Hematopoietic multipotent progenitor cell treated with erythropoietin and hydrocortisone succinate and interleukin-3 and kit ligand, for 17 days (in vitro differentiated cells): ENCODE data around the gene MYO10.

Experiments
- DNase-seq: peaks from one replicate; pipeline ENCODE4 v3.0.0-alpha.2; 2015; ENCODE audit warnings: low spot score

The MYO10 gene

DNA sequence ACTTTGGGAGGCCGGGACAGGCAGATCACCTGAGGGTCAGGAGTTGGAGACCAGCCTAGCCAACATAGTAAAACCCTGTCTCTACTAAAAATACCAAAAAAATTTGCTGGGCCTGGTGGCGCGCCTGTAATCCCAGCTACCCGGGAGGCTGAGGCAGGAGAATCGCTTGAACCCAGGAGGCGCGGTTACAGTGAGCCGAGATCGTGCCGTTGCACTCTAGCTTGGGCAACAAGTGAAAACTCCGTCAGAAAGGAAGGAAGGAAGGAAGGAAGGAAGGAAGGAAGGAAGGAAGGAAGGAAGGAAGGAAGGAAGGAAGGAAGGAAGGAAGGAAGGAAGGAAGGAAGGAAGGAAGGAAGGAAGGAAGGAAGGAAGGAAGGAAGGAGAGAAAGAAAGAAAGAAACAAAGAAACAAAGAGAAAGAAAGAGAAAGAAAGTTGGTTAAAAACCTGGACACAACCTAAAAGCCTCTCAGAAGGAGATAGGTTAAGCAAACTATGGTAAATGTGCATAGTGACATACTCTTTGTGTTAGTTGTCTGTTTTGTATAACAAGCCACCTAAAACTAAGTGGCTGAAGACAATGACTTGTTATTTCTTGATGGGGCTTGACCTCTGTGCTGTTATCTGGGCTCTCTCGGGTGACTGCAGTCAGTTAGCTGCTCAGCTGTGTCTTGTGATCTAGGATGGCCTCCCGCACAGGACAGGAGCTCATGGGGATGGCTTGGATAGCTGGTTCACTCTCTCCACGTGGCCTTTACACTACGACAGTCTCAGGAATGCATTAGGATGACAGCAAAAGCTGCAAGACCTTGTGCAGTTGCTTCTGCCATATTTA is 8.0 kb upstream of the MYO10 start:
- DNase-seq, result no peak

DNA sequence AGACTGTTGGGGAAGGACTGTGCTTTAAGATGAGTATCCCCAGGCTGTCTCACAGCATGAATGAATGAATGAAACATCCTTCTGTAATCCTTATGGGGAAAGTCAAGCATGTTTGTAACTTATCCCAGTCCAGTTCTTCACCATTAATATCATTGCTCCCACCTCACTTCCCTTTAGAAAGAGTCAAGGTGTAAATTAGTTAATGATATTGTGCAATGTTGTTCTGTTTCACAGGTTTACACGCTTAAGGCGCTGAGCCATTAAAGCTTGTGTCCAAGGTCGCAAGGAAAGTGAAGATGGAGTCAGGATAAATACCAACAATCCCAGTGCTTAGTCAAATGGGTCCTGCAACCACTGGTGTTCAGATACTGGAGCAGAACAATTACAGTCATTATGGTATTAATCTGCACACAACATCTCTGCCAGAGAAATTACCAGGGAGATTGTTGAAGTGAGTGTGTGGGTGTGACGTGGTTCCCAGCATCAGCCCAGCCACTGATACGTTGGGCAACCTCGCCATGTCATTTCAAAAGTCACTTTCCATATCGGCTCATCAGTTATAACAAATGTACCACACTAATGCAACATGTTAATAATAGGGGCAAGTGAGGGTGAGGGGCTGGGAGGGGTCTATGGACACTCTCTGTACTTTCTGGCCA is 1.5 kb upstream of the MYO10 start:
- no peak for DNase-seq

DNA sequence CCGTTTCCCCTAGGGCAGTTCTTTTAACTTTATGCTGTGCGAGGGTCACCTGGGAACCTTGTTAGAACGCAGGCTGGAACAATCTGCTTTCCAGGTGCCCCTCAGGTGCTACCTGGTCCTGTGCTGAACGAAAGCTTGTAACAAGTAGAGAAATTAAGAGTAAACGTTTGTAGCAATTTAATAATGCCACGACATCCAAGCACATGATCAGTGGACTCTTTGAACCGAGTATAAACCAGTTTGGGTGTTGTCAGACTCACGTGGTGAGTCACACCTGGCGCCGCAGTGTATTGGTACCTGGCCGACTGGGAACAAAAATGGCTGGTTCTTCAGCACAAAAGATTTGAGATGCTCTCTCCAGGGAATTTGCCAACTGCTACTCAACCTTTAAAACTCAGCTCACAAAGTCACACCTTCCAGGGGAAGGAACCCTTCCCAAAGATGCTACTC is 926 bp upstream of the MYO10 start:
- no peak for DNase-seq

DNA sequence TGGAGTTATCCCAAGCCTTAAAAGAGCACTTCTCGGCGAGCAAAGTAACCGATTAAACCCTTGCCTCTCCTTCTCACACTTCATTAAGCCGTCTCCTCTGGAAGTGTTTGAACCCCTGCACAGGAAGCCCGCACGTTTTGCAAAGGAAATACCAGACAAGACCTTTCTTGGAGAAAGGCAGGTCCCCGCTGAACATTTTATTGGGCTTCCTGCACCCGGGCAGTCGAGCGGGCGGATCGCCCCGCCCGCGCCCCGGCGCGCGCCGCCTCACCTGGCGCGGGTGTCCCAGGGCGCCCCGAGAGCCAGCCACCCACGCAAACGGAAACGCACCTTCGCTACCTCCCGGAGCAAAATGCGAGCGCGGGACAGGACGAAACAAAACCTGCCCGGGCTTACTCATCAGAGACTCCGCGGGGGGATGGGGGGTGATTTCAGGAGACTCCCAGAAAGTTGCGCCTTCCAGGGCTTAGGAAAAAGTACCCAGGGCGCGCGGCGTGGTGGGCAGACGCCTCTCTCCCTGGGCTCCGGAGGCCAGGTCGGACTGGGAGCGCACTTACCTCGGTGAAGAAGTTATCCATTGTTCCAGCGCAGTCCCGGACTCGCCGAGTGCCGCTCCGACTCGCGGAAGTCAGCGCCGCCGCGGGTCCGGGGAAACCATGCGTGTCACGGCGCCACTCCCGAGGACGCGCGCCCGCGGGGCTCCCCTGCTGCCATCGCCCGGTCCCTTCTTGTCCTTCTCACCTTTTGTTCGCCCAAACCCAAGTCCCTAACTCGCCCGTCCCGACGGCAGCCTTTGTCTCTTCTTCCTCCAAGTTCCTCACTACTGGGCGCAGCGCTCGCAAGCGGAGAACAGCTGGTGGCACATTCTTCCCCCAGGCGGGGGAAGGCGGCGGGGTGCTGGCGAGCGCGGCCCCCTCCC is 598 bp downstream of the MYO10 start:
- no peak for DNase-seq

DNA sequence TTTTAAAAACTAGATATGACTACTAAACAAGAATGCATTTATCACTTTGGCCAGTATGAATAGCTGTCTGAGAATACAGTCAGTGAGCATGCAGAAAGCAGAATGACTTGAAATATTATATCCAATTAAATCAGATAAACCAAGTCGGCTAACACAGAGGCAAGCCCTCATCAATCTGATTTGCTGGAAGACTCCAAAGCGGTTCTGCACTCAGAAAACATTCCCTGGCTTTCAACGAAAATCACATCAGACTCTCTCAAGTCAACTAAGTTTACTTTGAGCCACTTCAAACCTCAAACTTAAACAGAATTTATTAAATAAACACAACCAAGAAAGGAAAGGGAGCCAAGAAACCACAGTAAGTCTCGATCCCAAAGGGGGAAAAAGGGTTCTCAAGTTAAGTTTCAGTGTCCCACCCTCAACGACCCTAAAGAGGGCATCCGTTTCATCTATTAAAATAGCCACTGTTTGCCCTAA is 1.4 kb downstream of the MYO10 start:
- DNase-seq, result no peak

DNA sequence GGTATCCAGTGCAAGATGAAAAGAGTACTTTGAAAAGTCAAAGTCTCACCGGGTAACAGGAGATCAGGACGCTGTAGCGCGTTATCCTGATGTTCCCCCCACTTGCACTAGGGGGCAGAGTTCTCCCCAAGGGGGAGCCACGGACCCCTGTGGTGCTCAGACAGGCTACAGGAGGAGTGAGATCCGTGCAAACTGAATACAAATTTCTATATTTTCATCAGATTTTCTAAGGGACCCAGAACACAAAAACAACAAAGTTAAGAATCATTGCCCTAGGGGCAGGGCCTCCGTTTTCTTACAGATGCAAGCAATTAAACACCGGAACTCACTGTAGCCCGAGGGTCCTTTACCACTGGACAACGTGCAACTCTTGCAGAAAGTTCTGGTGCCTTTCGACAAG is 2.0 kb downstream of the MYO10 start:
- peak; percentile 10 for DNase-seq

DNA sequence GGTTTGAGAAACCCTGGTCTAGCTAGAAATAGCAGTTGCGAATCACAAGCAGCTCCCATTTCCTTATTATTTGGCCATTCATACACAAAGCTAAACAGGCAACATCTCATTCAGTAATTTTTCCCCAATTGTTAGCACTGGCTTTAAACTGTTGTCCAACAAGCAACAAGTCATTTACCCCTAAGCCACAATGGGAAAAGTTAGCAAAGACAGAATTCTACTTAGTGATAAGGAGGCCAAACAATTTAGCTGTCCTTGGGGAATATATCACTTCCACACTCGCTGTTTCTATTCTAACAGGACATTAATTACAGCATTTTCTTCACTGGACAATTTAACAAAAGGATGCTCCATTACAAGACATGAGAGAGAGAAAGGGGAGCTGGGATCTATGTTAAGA is 2.8 kb downstream of the MYO10 start:
- no peak for DNase-seq

DNA sequence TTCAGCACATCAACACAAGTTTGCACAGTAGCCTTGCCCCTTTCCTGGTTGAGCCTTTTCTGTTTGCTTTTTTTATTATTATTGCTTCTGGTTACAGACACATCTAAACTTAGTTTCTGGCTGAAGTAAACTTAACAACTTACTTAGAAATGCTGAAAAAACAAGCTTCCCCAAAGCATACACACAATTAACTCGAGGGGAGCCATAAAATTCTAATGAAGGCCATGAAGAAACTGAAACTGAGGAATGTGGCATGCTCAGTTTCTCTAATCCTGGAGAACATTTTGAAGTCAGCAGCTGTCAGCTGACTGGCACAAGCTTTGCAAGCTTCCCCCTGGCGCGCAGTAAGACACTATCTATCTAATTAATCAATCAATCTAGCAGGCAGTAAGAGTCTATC is 3.7 kb downstream of the MYO10 start:
- DNase-seq, result no peak

DNA sequence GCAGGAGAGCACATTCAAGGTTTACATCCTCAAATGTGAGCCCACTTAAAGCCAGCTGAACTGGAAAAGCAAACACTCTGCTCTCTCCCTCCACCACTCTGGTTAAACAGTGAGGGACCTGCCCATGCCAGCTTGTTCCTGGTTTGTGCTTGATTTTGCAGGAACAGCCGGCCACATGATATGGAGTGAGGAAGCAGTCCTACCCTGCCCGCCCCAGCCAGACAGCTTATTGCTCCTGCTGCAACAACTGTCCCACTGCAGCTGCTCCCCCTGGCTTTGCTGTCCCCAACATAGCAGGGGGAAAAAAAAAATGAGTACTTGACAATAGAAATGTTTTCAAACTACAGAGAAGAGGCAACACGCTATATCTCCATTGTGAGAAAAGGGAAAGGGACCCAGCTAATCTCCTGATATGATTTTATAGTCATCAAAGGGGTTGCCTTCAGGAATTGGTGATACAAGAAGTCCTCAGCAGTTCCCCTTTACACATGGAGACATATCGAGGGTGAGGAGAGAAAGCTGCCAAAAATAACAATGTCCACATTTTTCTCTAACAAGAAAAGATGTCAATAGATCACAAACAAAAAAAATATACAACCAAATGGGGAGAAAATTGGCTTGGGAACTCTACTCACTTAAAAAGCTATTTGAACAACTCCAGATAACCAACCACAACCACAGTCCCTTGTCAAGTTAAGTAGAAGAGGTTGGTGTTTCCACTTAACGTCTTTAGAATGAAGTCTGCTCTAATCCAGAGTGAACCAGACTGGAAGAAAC is 4.6 kb downstream of the MYO10 start:
- DNase-seq, result no peak

DNA sequence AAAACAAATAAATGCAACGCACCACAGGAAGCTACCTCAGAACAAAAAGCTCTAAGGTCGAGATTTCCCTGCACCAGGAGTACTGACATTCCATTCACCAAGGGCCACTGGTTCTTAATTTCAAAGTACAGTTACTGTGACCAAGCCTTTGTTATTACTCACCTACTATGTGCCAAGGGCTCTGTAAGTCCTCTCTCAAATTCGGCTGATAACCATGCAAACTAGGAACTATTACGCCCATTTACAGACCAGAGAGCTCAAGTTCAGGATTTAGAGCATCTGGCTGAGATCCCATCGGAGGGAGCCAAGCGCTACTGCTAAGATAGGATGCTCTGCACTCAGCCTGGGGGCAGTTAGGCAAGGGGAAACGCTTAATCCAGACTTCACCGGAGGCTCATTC is 5.6 kb downstream of the MYO10 start:
- DNase-seq, result no peak

DNA sequence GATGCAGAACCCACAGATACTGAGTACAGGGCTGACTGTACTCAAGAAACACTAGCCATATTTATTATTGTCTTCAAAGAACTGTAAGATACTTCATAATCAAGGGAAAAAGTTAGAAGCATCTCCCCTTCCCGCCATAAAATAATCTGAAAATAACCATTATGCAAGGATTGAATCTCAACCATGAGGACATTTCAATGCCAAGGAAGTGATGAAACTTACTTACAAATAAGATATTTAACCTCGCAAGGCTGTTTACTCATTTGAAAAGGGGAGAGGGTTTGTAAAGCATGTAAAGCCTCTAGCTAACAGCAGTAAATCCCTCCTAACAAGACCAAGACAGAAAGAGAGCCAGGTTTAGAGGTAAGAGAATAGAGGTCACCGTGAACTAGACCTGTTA is 6.3 kb downstream of the MYO10 start:
- no peak for DNase-seq

DNA sequence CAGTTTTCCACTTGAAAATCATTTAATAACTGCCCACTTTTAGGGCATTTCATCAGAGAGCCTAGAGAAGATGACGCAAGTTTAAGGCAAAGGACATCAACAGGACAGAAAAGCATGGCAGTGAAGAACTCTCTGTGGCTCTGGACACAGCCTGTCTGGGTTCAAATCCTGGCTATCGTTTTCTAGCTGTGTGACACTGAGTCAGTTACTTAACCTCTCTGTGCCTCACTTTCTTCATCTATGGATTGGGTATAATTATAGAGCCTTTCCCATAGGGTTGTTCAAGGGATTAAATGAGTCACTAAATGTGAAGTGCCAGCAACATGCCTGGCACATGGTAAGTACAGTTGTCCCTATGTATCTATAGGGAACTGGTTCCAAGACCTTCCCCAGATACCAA is 6.7 kb downstream of the MYO10 start:
- no peak for DNase-seq

DNA sequence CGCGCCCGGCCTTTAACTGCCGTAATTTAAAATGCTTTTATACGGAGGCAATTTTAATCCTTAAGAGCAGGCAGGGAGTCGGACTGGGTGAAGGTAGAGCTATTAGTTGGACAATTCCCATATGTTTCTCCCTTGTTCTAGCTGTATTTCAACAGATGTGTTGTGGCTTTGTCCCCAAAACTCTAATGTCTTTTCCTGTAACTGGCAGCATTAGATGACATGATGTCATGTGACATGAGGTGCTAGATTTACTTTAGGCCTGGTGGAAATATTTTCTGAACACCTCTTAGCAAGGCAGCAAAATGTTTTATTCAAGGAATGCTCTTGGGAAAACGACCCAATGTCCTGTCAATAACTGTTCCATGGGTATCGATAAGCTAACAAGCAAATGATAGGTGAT is 8.5 kb downstream of the MYO10 start:
- DNase-seq, result no peak

DNA sequence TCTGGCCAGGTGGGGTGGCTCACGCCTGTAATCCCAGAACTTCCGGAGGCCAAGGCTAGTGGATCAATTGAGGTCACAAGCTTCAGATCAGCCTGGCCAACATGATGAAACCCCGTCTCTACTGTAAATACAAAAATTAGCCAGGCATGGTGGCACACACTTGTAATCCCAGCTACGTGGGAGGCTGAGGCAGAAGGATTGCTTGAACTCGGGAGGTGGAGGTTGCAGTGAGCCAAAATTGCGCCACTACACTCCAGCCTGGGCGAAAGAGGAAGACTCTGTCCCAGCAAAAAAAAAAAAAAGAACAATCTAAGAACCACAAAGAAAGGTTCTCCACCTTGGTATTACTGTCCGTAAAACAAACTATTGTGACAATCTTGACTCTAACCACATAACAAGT is 9.7 kb downstream of the MYO10 start:
- DNase-seq, result no peak

DNA sequence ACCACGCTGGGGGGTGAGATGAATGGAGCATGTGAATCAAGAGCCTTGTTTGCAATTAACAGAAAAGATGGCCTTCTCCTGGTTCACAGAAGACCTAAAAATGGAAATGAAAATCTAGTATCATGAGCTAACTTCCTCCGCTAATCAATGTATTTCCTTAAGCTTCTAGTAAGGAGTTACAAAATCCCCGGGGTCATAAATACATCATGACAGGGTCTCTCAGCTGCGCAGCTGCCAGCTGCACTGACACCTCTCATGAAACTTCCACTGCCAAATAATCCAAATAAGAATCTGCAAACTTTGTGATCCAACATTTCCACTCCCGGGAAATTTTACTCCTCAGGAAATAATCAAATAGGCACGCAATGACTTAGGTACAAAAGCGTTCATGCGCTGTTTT is 11.9 kb downstream of the MYO10 start:
- DNase-seq, result no peak

DNA sequence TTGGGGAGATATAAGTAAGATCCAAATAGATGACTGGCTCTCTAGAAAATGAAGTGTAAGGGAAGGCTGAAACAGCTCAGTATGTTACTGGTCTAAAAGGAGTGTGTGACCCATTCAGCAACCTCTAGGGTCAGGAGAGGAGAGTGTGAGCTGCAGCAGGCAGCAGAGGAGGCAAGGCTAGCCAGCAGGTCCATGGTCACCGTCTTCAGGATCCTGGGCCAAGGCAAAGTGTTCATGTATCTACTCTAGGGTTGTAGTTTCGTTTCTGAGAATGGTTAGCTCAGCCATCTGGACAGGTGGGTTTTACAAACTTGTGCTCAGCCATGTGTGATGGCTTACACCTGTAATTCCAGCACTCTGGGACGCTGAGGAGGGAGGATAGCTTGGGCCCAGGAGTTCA is 13.7 kb downstream of the MYO10 start:
- DNase-seq, result no peak

DNA sequence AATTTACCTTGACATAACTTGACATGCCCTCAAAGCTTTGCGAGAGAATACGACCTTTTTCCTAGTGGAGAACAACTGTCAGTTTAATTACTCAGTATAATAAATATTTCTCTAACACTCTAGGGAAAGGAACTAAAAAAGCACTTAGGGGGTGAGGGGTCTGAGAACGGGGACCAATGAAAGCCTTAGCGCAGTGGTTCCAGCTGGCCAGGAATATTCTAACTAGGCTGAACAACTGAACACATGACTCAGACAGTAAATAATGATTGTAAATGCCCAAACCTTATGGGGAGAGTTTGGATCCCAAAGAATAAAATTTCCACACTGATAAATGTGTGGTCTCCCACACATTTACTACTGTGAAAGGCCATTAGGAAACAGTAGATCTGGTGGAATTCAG is 14.9 kb downstream of the MYO10 start:
- DNase-seq, result no peak

DNA sequence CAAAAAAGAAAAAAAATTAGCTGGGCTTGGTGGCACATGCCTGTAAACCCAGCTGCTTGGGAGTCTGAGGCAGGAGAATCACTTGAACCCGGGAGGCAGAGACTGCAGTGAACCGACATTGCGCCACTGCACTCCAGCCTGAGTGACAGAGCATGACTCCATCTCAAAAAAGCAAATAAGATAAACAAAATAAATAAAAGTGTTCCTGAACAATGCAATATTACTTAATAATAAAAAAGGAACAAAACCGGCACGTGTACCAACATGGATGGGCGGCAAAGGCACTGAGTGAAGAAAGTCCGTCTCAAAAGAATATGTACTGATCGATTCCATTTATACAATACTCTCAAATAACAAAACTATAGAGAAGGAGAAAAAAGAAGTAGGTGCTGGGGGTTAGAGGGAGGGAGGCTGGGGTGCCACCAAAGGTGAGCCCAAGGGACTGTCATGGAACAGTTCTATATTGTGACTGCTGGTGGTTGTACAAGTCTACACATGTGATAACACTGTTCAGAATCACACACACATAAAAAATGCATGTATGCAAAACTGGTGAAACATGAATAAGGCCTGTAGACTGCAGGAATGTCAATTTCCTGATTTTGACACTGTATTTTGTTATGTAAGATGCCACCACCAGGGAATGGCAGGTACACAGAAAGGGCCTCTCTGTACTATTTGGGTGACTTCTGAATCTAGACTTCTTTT is 15.8 kb downstream of the MYO10 start:
- no peak for DNase-seq

DNA sequence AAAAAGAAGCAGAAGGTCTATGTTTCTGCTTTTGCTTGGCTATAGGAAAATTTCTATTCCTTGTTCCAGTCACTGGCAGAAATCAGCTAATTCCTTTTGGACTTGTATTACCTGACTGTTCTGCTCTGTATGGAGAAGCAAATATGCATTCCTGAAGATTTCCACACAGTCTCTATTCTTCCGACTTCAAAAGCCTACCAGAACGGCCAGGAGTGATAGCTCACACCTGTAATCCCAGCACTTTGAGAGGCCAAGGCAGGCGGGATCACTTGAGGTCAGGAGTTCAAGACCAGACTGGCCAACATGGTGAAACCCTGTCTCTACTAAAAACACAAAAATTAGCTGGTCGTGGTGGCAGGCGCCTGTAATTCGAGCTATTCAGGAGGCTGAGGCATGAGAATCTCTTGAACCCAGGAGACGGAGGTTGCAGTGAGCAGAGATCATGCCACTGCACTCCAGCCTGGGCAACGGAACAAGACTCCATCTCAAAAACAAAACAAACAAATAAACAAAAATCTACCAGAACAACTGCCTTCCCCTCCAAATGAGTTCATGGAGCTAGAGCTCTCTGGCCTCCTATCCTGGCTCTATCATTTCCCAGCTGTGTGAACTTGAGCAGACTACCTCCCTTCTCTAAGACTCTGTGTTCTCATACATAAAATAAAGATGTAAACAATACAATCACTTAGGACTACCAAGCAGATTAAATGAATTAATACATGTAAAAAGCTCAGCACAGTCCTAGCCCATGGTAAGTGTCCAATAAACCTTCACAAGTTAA is 17.0 kb downstream of the MYO10 start:
- DNase-seq, result no peak

DNA sequence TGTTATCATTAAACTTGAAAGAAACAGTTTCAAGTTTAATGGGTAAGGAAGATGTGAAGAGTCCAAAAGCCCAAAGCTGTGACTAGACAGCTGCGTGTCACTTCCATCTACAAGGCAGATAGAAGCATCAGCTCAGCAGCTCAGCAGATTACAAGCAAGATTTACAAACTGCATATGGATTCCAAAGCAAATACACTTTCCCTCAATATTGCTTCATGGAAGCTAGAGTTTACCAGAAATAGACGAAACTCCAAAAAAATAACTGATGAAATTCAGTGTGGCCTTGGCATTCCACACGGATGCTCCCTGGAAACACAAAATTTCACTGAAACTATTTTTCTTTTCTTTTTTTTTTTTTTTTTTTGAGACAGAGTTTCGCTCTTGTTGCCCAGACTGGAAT is 17.9 kb downstream of the MYO10 start:
- no peak for DNase-seq
